ENCODE data around the gene MXD4.

GRCh38 chr4:2301225-2301642 lies 39.3 kb upstream of the MXD4 start:
- TF ChIP-seq CTCF (IDR thresholded peaks at IDR 0.05) (no peak), POLR2A (IDR thresholded peaks at IDR 0.05) (no peak)
